CD4-positive, alpha-beta T cell (primary cell): ENCODE data around the gene TMEM62. TPM values are rescaled to one million over a fixed set of nuclear protein-coding genes. Genes with fewer than 3 reads are reported as not detected.

Experiments used
- ATAC-seq: fragments of 200-7000 bp; cut with Tn5 transposase; one replicate; pipeline ENCODE4 v1.10.0; 2022; ENCODE audit warnings: mild to moderate bottlenecking; ENCODE audit not compliant: poor library complexity
- CTCF ChIA-PET: fragments of 350-600 bp; sonication (Branson Sonifier 250); formaldehyde crosslinking; loops from one replicate; lab custom pipeline; 2021; ENCODE audit warnings: antibody characterized with exemption, inconsistent platforms; lab: Charles Lee
- POLR2A ChIA-PET: fragments of 350-600 bp; sonication (Branson Sonifier 250); formaldehyde crosslinking; loops from one replicate; lab custom pipeline; 2021; ENCODE audit warnings: antibody characterized with exemption, inconsistent platforms; lab: Charles Lee
- DNase-seq, 14 experiments: peaks; one replicate each; pipeline ENCODE4 v3.0.0-alpha.2; 2013 to 2020; ENCODE audit warnings: mixed read lengths in 2 of 14
- H3K27ac ChIP-seq, 2 donors: one replicate each; pipeline versions ENCODE4 v1.5.1 to v1.7.0; 2013; ENCODE audit warnings: low read length in 2 of 2, low read depth in 1 of 2, mild to moderate bottlenecking in 1 of 2
- H3K27me3 ChIP-seq, 2 experiments: 1 replicate in 1 of 2; 2 replicates in 1 of 2; pipeline versions ENCODE4 v1.6.1 to v1.7.0; 2013; ENCODE audit warnings: low read length in 2 of 2, control low read depth in 1 of 2, mild to moderate bottlenecking in 1 of 2, moderate library complexity in 1 of 2; ENCODE audit not compliant: insufficient read depth in 2 of 2, control insufficient read depth in 1 of 2
- H3K36me3 ChIP-seq: one replicate; pipeline ENCODE4 v1.6.1; 2013; ENCODE audit warnings: low read length, control low read depth; ENCODE audit not compliant: insufficient read depth
- H3K4me1 ChIP-seq: one replicate; pipeline ENCODE4 v1.6.1; 2013; ENCODE audit warnings: low read length, control low read depth; ENCODE audit not compliant: insufficient read depth
- H3K4me3 ChIP-seq: one replicate; pipeline ENCODE4 v1.5.1; 2013; ENCODE audit warnings: mild to moderate bottlenecking, low read length, moderate library complexity
- H3K9me3 ChIP-seq, 2 experiments: 1 replicate in 1 of 2; 2 replicates in 1 of 2; pipeline versions ENCODE4 v1.6.1 to v1.7.0; 2013; ENCODE audit warnings: low read length in 2 of 2, mild to moderate bottlenecking in 2 of 2, control low read depth in 1 of 2, moderate library complexity in 1 of 2; ENCODE audit not compliant: control insufficient read depth in 1 of 2, insufficient read depth in 1 of 2
- H3K27ac Mint-ChIP-seq: one replicate; pipeline ENCODE4 v1.8.0; 2020; ENCODE audit warnings: mixed read lengths
- H3K27me3 Mint-ChIP-seq: one replicate; pipeline ENCODE4 v1.8.0; 2021; ENCODE audit warnings: mixed read lengths
- H3K36me3 Mint-ChIP-seq: one replicate; pipeline ENCODE4 v1.8.0; 2021; ENCODE audit warnings: low read depth, mixed read lengths
- H3K4me1 Mint-ChIP-seq: one replicate; pipeline ENCODE4 v1.8.0; 2021; ENCODE audit warnings: low read depth, mixed read lengths
- H3K4me3 Mint-ChIP-seq: one replicate; pipeline ENCODE4 v1.8.0; 2020; ENCODE audit warnings: mild to moderate bottlenecking, mixed read lengths
- H3K9me3 Mint-ChIP-seq: one replicate; pipeline ENCODE4 v1.8.0; 2020; ENCODE audit warnings: mixed read lengths
- CTCF ChIP-seq: fragments of 200-600 bp; IDR thresholded peaks from one replicate; pipeline ENCODE4 v1.8.0; 2022; ENCODE audit warnings: antibody characterized with exemption, mild to moderate bottlenecking
- intact Hi-C, 2 experiments: fragments of 100-400 bp; cut with DNase I in 1 of 2; cut with micrococcal nuclease in 1 of 2; formaldehyde crosslinking; loops; one replicate each; pipeline versions ENCODE4 v1.15.1 to v1.9.0; 2023 to 2025; cut with DNase I, micrococcal nuclease
- total RNA-seq, 174 experiments: library from RNA in 2 of 174; stranded (reverse) in 2 of 174; gene quantifications; one replicate each; pipeline ENCODE4 v1.2.3 and lab custom pipeline; 2021 to 2026

The TMEM62 gene
- total RNA-seq, 2 experiments from 2014 or later, result 17.5 to 22.5 TPM

- ChIA-PET CTCF (no interaction called here), POLR2A (interaction anchor here (1.0 to 1.4 kb wide), 3 partner anchors 19 to 53 kb away, joined by 4 to 13 read pairs (median 7); partner anchors contain the start of genes CCNDBP1 and UBR1)
- Mint-ChIP-seq H3K4me3 (peak overlapping the region; percentile 90), H3K9me3 (peaks cover 4% of the 10 kb centered on the region), H3K36me3 (peaks cover 35% of the 10 kb centered on the region), H3K27ac (peak overlapping the region; percentile 69), H3K27me3 (no peaks in the 10 kb centered on the region), H3K4me1 (peaks cover 17% of the 10 kb centered on the region)
- no peak for TF ChIP-seq CTCF
- peak overlapping the region; percentile 10 to 41 for H3K27ac ChIP-seq
- H3K27me3 ChIP-seq, result no peaks in the 10 kb centered on the region
- H3K9me3 ChIP-seq, result no peaks in the 10 kb centered on the region
- intact Hi-C loops, result loop anchor here (1.0 to 2.0 kb wide), 2 partner anchors 26 to 52 kb away; partner anchors contain the start of genes CCNDBP1 (in 1 of the 2) and UBR1 (in 1 of the 2)
- H3K36me3 ChIP-seq, result peaks cover 18% of the 10 kb centered on the region
- peak in 1 of 14 experiments; percentile 9 for DNase-seq
- H3K4me3 ChIP-seq, result peak overlapping the region; percentile 65
- no peak for ATAC-seq
- peaks cover 15% of the 10 kb centered on the region for H3K4me1 ChIP-seq
These were observed 456 bp upstream of the TMEM62 start for GRCh38 chr15:43132830-43133429.

DNA sequence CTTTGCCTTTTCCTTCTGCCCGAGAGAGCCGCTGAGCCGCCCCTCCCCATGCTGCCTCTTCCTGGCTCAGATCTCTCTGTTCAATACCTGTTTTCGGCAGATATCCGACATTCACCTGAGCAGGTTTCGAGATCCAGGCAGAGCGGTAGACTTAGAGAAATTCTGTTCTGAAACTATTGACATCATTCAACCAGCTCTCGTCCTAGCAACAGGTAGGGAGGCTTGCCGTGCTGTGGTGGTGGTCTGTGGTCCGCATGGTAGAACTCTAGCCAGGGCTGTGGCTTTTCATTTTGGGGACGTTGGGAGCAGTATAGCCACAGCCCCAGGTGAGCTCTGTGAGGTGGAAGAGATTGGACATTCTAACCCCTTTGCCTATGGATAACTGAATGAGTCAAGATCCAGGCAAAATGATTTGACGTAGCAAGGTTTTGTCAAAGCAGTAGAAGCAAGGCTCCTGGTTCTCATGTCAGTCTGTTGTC, 810 bp downstream of the TMEM62 start:
- no peak for ATAC-seq

GRCh38 chr15:43135351-43135750, 2.0 kb downstream of the TMEM62 start:
- Histone ChIP-seq H3K27me3 (no peaks in the 10 kb centered on the region), H3K4me1 (peaks cover 15% of the 10 kb centered on the region), H3K27ac (no peak overlapping the region), H3K36me3 (peaks cover 40% of the 10 kb centered on the region), H3K9me3 (no peaks in the 10 kb centered on the region), H3K4me3 (no peak overlapping the region)
- intact Hi-C loops, result no loop called here
- POLR2A ChIA-PET, result interaction anchor here (1.6 kb wide), 1 partner anchor 50 kb away, joined by 8 read pairs; the partner anchor contains the start of gene CCNDBP1
- H3K9me3 Mint-ChIP-seq, result no peaks in the 10 kb centered on the region
- no peak overlapping the region for H3K27ac Mint-ChIP-seq
- CTCF ChIA-PET, result no interaction called here
- H3K27me3 Mint-ChIP-seq, result no peaks in the 10 kb centered on the region
- no peak for TF ChIP-seq CTCF
- peak overlapping the region; percentile 88 for H3K4me3 Mint-ChIP-seq
- H3K4me1 Mint-ChIP-seq, result peaks cover 17% of the 10 kb centered on the region
- DNase-seq, result no peak
- no peak for ATAC-seq
- H3K36me3 Mint-ChIP-seq, result peaks cover 59% of the 10 kb centered on the region

More for the DNA sequence above, 810 bp downstream of the TMEM62 start:
- H3K4me3 Mint-ChIP-seq, result peak overlapping the region; percentile 88
- no peak for TF ChIP-seq CTCF
- H3K27me3 ChIP-seq, result no peaks in the 10 kb centered on the region
- peak overlapping the region; percentile 69 for H3K27ac Mint-ChIP-seq
- H3K9me3 Mint-ChIP-seq, result no peaks in the 10 kb centered on the region
- H3K4me1 Mint-ChIP-seq, result peaks cover 17% of the 10 kb centered on the region
- peaks cover 15% of the 10 kb centered on the region for H3K4me1 ChIP-seq
- peak overlapping the region; percentile 65 for H3K4me3 ChIP-seq
- POLR2A ChIA-PET, result interaction anchor here (1.0 to 1.6 kb wide), 4 partner anchors 18 to 52 kb away, joined by 4 to 13 read pairs (median 8); partner anchors contain the start of genes CCNDBP1 and UBR1
- no peaks in the 10 kb centered on the region for H3K9me3 ChIP-seq
- intact Hi-C loops, result loop anchor here in 1 of 2 experiments (1.0 kb wide), 1 partner anchor 28 kb away; the partner anchor contains the start of gene UBR1
- CTCF ChIA-PET, result interaction anchor here (0.6 kb wide), 2 partner anchors 40 to 565 kb away, joined by 3 to 6 read pairs; no protein-coding TSS in a partner anchor
- H3K36me3 Mint-ChIP-seq, result peaks cover 47% of the 10 kb centered on the region
- peaks cover 30% of the 10 kb centered on the region for H3K36me3 ChIP-seq
- peak overlapping the region in 1 of 2 donors; percentile 22 for H3K27ac ChIP-seq
- peak in 1 of 14 experiments; percentile 2 for DNase-seq
- H3K27me3 Mint-ChIP-seq, result no peaks in the 10 kb centered on the region
